RWPE2 (cell line): ENCODE measurements around the gene RTN4RL1.

ENCODE experiments used
- ATAC-seq: fragments of 200-7000 bp; cut with Tn5 transposase; 3 replicates; pipeline ENCODE4 v1.9.1; 2021; ENCODE audit warnings: low read depth
- DNase-seq: peaks from one replicate; pipeline ENCODE4 v3.0.0-alpha.2; 2020; ENCODE audit warnings: low spot score
- H3K27ac ChIP-seq: fragments of 450-650 bp; 2 replicates; pipeline ENCODE4 v1.5.1; 2017; ENCODE audit warnings: mild to moderate bottlenecking; ENCODE audit not compliant: poor library complexity, severe bottlenecking
- H3K27me3 ChIP-seq: fragments of 250-450 bp; sonication (Bioruptor Pico); 2 replicates; pipeline ENCODE4 v1.5.1; 2021; ENCODE audit warnings: mild to moderate bottlenecking, moderate library complexity; ENCODE audit not compliant: insufficient read depth, poor library complexity, severe bottlenecking
- H3K36me3 ChIP-seq: fragments of 250-450 bp; sonication (Bioruptor Pico); 2 replicates; pipeline ENCODE4 v1.5.1; 2020; ENCODE audit warnings: low read depth, mild to moderate bottlenecking, moderate library complexity
- H3K4me1 ChIP-seq: fragments of 250-450 bp; sonication (Bioruptor Pico); 2 replicates; pipeline ENCODE4 v1.5.1; 2021; ENCODE audit warnings: mild to moderate bottlenecking, moderate library complexity; ENCODE audit not compliant: insufficient read depth, poor library complexity, severe bottlenecking
- H3K4me3 ChIP-seq: fragments of 250-450 bp; sonication (Bioruptor Pico); 2 replicates; pipeline ENCODE4 v1.5.1; 2021; ENCODE audit warnings: mild to moderate bottlenecking, moderate library complexity; ENCODE audit not compliant: severe bottlenecking
- H3K9me3 ChIP-seq: fragments of 250-450 bp; sonication (Bioruptor Pico); 2 replicates; pipeline ENCODE4 v1.5.1; 2021; ENCODE audit warnings: mild to moderate bottlenecking, moderate library complexity; ENCODE audit not compliant: severe bottlenecking
- CTCF ChIP-seq: fragments of 450-650 bp; IDR thresholded peaks from one replicate; pipeline ENCODE4 v1.5.1; 2017; ENCODE audit warnings: mild to moderate bottlenecking, moderate library complexity; ENCODE audit not compliant: poor library complexity, severe bottlenecking

RTN4RL1 gene

DNA sequence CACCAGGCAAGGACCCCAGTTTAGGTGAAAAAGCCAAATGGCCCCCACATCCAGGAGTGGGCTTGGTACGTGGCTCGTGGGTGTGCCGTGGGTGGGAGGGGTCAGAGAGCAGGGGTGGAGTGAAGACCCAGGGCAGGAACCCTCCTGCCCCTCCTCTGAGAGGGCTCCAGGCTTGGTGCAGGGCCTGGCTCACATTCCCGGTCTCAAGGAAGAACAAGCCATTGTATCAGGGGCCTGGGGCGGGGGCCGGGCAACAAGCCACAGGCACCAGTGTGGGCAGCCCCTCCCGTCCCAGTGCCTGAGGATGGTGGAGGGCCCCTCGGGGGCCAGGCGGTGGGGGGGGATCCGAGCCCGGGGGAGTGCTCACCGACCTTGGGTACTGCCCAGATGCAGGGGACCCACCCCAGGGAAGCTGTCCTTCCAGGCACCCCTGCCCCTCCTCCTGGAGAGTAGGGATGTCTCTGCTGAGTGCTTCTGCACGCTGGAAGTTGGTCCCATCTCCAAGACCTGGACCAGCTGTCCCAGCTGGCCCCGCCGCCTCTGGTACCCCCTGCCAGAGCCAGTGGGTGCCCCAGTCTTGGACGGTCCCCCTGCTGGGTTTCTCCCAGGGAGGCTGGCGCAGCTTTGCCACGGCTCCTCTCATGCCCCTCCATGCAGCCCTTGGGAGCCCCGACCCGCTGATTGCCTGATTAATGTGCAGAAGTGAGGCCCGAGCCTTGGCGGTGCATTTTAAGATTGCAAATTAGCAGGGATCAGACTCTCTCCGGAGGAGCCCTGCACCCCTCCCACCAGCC, 83.7 kb downstream of the RTN4RL1 start:
- Histone ChIP-seq H3K4me3 (no peak overlapping the region), H3K27me3 (no peaks in the 10 kb centered on the region), H3K36me3 (no peaks in the 10 kb centered on the region), H3K9me3 (no peaks in the 10 kb centered on the region), H3K27ac (no peak overlapping the region), H3K4me1 (no peaks in the 10 kb centered on the region)
- ATAC-seq, result no peak
- no peak for DNase-seq
- no peak for TF ChIP-seq CTCF

GRCh38 chr17:1940810-1941185, 84.3 kb downstream of the RTN4RL1 start:
- H3K4me3 ChIP-seq, result no peak overlapping the region
- no peak for TF ChIP-seq CTCF
- H3K9me3 ChIP-seq, result no peaks in the 10 kb centered on the region
- H3K27ac ChIP-seq, result no peak overlapping the region
- ATAC-seq (no peak), DNase-seq (no peak)
- H3K36me3 ChIP-seq, result no peaks in the 10 kb centered on the region
- H3K4me1 ChIP-seq, result no peaks in the 10 kb centered on the region
- H3K27me3 ChIP-seq, result no peaks in the 10 kb centered on the region

- Histone ChIP-seq H3K9me3 (no peaks in the 10 kb centered on the region), H3K4me1 (no peaks in the 10 kb centered on the region), H3K4me3 (no peak overlapping the region), H3K36me3 (no peaks in the 10 kb centered on the region), H3K27me3 (no peaks in the 10 kb centered on the region), H3K27ac (no peak overlapping the region)
- TF ChIP-seq CTCF, result no peak
- ATAC-seq (no peak), DNase-seq (no peak)
These were observed 84.9 kb downstream of the RTN4RL1 start for GRCh38 chr17:1939981-1940809.

DNA sequence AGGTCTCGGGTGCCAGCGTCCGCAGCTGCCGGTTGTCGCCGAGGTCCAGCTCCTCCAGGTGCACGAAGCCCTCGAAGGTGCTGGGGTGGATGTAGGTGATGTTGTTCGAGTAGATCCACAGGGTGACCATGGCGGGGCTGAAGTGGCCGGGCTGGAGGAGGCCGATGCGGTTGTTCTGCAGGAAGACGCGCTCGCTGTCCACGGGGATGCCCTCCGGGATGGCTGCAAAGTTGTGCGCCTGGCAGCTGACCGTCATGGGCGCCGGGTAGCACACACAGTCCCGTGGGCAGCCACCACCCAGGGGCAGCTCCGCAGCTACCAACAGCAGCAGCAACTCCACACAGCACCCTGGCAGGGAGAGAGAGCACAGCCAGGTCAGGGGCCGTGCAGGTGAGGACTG, 87.7 kb downstream of the RTN4RL1 start:
- Histone ChIP-seq H3K4me1 (no peaks in the 10 kb centered on the region), H3K9me3 (no peaks in the 10 kb centered on the region), H3K4me3 (no peak overlapping the region), H3K36me3 (no peaks in the 10 kb centered on the region), H3K27ac (no peak overlapping the region), H3K27me3 (no peaks in the 10 kb centered on the region)
- no peak for ATAC-seq
- DNase-seq, result no peak
- no peak for TF ChIP-seq CTCF

DNA sequence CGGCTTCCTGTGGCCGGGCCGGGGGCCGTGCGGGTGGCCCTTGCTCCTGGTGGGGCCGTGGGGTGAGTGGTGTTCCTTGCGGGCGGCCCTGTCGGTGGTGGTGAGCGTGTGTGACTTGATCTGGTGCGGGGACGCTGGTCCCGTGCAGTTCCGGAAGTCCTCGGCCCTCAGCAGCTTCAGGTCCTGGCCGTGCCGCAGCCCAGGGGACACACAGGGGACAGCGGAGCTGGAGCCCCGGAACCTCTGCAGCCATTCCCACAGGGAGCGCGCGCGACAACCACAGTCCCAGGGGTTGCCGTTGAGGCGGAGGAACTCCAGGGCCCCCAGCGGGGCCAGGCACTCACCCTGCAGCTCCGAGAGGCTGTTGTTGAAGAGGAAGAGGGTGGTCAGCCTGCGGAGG, 88.4 kb downstream of the RTN4RL1 start:
- Histone ChIP-seq H3K4me3 (no peak overlapping the region), H3K27ac (no peak overlapping the region), H3K27me3 (no peaks in the 10 kb centered on the region), H3K9me3 (no peaks in the 10 kb centered on the region), H3K36me3 (no peaks in the 10 kb centered on the region), H3K4me1 (no peaks in the 10 kb centered on the region)
- DNase-seq, result no peak
- no peak for ATAC-seq
- TF ChIP-seq CTCF, result no peak
